Spleen (tissue), 11 donors: ENCODE measurements around the gene FAM20C. TPM values are rescaled to one million over a fixed set of nuclear protein-coding genes. Genes with fewer than 3 reads are reported as not detected.

Experiments
- DNase-seq: peaks from one replicate; pipeline ENCODE4 v3.0.0-alpha.2; 2020
- H3K27ac ChIP-seq, 8 donors: fragments of 200-600 bp; sonication (generic) in 7 of 8; 1 replicate in 4 of 8; 2 replicates in 4 of 8; pipeline versions ENCODE4 v1.5.0 to v1.8.0; 2016 to 2021; ENCODE audit warnings: inconsistent platforms in 4 of 8, mild to moderate bottlenecking in 4 of 8, moderate library complexity in 1 of 8
- H3K27me3 ChIP-seq, 7 donors: fragments of 200-600 bp; sonication (generic) in 6 of 7; replicated peaks in 1 of 7; 1 replicate in 4 of 7; 2 replicates in 3 of 7; pipeline versions ENCODE4 v1.5.0 to v1.8.0; 2016 to 2021; ENCODE audit warnings: inconsistent platforms in 3 of 7, mild to moderate bottlenecking in 1 of 7
- H3K36me3 ChIP-seq, 6 donors: fragments of 200-600 bp; sonication (generic) in 5 of 6; 1 replicate in 4 of 6; 2 replicates in 2 of 6; pipeline versions ENCODE4 v1.5.0 to v1.8.0; 2016 to 2021; ENCODE audit warnings: inconsistent platforms in 2 of 6
- H3K4me1 ChIP-seq, 6 donors: fragments of 200-600 bp; sonication (generic) in 5 of 6; 1 replicate in 3 of 6; 2 replicates in 3 of 6; pipeline versions ENCODE4 v1.5.0 to v1.8.0; 2016 to 2021; ENCODE audit warnings: inconsistent platforms in 3 of 6
- H3K4me3 ChIP-seq, 8 donors: fragments of 200-600 bp; sonication (generic) in 7 of 8; 1 replicate in 4 of 8; 2 replicates in 4 of 8; pipeline versions ENCODE4 v1.5.0 to v1.8.0; 2016 to 2021; ENCODE audit warnings: inconsistent platforms in 4 of 8, mild to moderate bottlenecking in 4 of 8, moderate library complexity in 2 of 8
- H3K9me3 ChIP-seq, 8 donors: fragments of 200-600 bp; sonication (generic) in 7 of 8; 1 replicate in 4 of 8; 2 replicates in 4 of 8; pipeline versions ENCODE4 v1.5.0 to v1.8.0; 2016 to 2021; ENCODE audit warnings: inconsistent platforms in 4 of 8
- POLR2A ChIP-seq, 3 donors: fragments of 450-650 bp; IDR thresholded peaks; one replicate each; pipeline ENCODE4 v1.5.1; 2017; ENCODE audit warnings: antibody characterized with exemption in 3 of 3, mild to moderate bottlenecking in 1 of 3
- POLR2AphosphoS5 ChIP-seq, 3 donors: sonication (generic); formaldehyde crosslinking; IDR thresholded peaks; one replicate each; pipeline ENCODE4 v1.5.1; 2017; ENCODE audit warnings: antibody characterized with exemption in 3 of 3
- WGBS, 5 donors: extraction: QIAGEN DNeasy Blood & Tissue Kit in 3 of 5; methylation state at CpG; one replicate each; pipeline versions ENCODE4 v1.1.5 to v1.1.7; 2013 to 2018; 5-methylcytosine and 5-hydroxymethylcytosine counted together
- intact Hi-C: fragments of 100-400 bp; cut with DNase I; formaldehyde crosslinking; loops from one replicate; pipeline ENCODE4 v1.15.0; 2023; ENCODE audit warnings: low total_unique reads
- polyA plus RNA-seq, 3 donors: library from polyadenylated mRNA; stranded (reverse); fragments of 200-250 nt; gene quantifications; one replicate each; pipeline ENCODE4 v1.2.1, GENCODE V29; 2013
- total RNA-seq, 7 donors: library from RNA; depleted of rRNA in 3 of 7; stranded (reverse); fragments of >200 nt in 3 of 7; fragmentation: NEBNext Ultra II Directional in 4 of 7; extraction: Animal tissue kit (Norgen Biotek cat#: 25700) in 4 of 7; gene quantifications; one replicate each; pipeline versions ENCODE4 v1.1.0 to v1.2.1, GENCODE V29; 2016 to 2021
- TF ChIP-seq, protein P1 (sequence below), 11 experiments: fragments of 200-600 bp in 7 of 11; fragments of 450-650 bp in 4 of 11; sonication (generic) in 4 of 11; IDR thresholded peaks in 8 of 11; conservative IDR thresholded peaks in 3 of 11; 1 replicate in 7 of 11; 2 replicates in 4 of 11; pipeline versions ENCODE4 v1.4.0 to v1.8.0; 2016 to 2021; ENCODE audit warnings: antibody characterized with exemption in 11 of 11, inconsistent platforms in 4 of 11, mild to moderate bottlenecking in 1 of 11
- donor health status: healthy with polysubstance abuse.
- donor health status: DM: no; HTN: no; CAD: no; lungs with moderate emphysema.
- donor health status: DM: no; HTN: no; CAD: no.
- donor health status: Bipolar disorder and iron deficiency.
- donor health status: healthy.
- donor health status: DM: no; HTN: no; CAD: no.
- donor health status: DM: yes; HTN: yes; CAD: no.

FAM20C gene
- total and polyA plus RNA-seq, 10 donors: 6.9 to 27.3 (median 14.6) TPM

DNA sequence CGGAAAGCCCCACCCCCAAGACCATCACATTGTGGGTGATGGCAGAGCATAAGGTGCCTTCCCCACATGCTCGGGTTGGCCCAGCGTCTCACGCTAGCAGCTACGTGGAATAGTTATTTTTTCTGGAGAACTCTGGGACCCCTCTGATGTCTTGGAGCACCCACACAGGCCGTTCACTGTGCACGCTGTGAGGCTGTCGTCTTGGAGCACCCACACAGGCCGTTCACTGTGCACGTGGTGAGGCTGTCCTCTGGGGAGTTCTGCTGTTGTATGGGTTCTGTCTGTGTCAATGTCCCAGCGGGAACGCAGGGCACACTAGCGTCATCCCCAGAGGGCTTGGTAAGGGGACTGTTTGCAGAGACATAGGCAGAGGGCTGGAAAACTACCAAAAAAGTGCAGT, 38.8 kb upstream of the FAM20C start:
- no peak overlapping the region for H3K4me3 ChIP-seq
- no peaks in the 10 kb centered on the region for H3K36me3 ChIP-seq
- intact Hi-C loops: no loop called here
- 86 to 97% (median 92%) methylated on average over 12 to 13 of the region's 13 CpGs for WGBS, 5 donors
- peak; percentile 64 for DNase-seq
- no peaks in the 10 kb centered on the region for H3K27me3 ChIP-seq
- no peak overlapping the region for H3K27ac ChIP-seq
- H3K4me1 ChIP-seq: peaks cover 6 to 24% (median 14%) of the 10 kb centered on the region in 6 donors
- no peaks in the 10 kb centered on the region for H3K9me3 ChIP-seq
- TF ChIP-seq POLR2A (IDR thresholded peaks at IDR 0.05) (no peak), POLR2AphosphoS5 (IDR thresholded peaks at IDR 0.05) (no peak)
- TF ChIP-seq, protein P1, sequence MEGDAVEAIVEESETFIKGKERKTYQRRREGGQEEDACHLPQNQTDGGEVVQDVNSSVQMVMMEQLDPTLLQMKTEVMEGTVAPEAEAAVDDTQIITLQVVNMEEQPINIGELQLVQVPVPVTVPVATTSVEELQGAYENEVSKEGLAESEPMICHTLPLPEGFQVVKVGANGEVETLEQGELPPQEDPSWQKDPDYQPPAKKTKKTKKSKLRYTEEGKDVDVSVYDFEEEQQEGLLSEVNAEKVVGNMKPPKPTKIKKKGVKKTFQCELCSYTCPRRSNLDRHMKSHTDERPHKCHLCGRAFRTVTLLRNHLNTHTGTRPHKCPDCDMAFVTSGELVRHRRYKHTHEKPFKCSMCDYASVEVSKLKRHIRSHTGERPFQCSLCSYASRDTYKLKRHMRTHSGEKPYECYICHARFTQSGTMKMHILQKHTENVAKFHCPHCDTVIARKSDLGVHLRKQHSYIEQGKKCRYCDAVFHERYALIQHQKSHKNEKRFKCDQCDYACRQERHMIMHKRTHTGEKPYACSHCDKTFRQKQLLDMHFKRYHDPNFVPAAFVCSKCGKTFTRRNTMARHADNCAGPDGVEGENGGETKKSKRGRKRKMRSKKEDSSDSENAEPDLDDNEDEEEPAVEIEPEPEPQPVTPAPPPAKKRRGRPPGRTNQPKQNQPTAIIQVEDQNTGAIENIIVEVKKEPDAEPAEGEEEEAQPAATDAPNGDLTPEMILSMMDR (IDR thresholded peaks at IDR 0.05 in 8 of 11, conservative IDR thresholded peaks at IDR 0.05 in 3 of 11): no peak

DNA sequence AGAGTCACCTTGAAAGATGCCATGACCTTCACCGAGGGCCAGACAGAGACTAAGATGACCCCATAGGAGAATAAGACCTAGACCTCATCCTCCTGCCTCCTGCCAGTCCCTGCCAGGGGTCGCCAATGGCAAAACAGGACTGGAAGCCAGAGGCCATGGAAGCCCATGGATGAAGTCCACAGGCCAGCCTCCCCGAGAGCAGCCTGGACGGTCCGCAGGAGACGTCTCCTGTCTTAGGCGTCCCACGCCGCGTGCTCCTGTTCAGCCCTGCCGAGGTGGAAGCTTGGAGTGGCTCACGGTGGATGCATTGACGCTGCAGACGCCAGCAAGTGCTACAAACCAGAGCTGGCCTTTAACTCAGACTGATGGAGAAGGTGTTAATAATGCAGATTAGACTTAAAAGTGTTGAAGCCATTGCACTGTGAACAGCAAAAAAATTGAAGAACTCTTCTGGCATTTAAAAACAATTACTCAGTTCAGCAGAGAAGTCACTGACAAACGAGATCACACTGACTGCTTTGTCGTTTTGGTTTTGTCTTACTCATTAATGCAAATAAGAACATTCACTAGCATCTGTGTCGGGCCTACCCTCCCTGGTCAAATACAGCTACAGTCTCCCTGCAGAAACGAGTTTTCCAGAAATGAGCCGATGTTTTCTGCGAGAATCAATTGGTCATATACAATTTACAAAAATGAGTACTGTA, 38.1 kb upstream of the FAM20C start:
- no peak for TF ChIP-seq POLR2A (IDR thresholded peaks at IDR 0.05)
- TF ChIP-seq, protein P1 (IDR thresholded peaks at IDR 0.05 in 8 of 11, conservative IDR thresholded peaks at IDR 0.05 in 3 of 11): no peak
- TF ChIP-seq POLR2AphosphoS5 (IDR thresholded peaks at IDR 0.05): no peak
- WGBS, 5 donors: 79 to 91% (median 90%) methylated on average over 15 to 20 of the region's 20 CpGs
- Histone ChIP-seq H3K27me3 (no peaks in the 10 kb centered on the region), H3K4me1 (peaks cover 6 to 20% (median 13%) of the 10 kb centered on the region in 6 donors), H3K9me3 (no peaks in the 10 kb centered on the region), H3K4me3 (no peak overlapping the region), H3K27ac (no peak overlapping the region), H3K36me3 (no peaks in the 10 kb centered on the region)
- intact Hi-C loops: no loop called here
- peak; percentile 76 for DNase-seq

DNA sequence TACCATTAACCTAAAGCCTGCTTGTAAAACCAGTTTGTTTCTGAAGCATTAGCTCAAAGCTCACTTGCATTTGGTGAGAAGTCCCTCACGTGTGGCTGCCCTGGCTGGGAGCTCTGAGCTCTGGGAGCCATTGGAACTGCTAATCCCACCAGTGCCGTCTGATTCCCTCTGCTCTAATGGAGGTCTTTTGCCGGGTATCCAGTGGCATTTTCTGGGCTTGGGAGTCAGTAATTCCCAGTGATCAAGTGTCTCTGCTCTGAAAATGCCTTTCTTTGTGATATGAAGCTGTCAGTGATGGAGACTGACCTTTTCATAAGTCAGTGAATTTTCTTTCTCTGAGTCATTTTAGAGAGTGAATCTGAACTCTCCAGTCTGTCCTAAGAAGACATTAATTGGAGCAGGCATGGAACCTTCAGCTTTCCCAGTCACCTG, 36.9 kb upstream of the FAM20C start:
- peak; percentile 36 for DNase-seq
- no peaks in the 10 kb centered on the region for H3K27me3 ChIP-seq
- intact Hi-C loops: no loop called here
- no peaks in the 10 kb centered on the region for H3K9me3 ChIP-seq
- 72 to 89% (median 86%) methylated on average over 3 of the region's 3 CpGs for WGBS, 5 donors
- H3K36me3 ChIP-seq: no peaks in the 10 kb centered on the region
- no peak overlapping the region for H3K4me3 ChIP-seq
- H3K27ac ChIP-seq: no peak overlapping the region
- peaks cover under 1 to 10% (median 4%) of the 10 kb centered on the region in 6 donors for H3K4me1 ChIP-seq
- TF ChIP-seq POLR2A (IDR thresholded peaks at IDR 0.05) (no peak), POLR2AphosphoS5 (IDR thresholded peaks at IDR 0.05) (no peak)
- TF ChIP-seq, protein P1 (IDR thresholded peaks at IDR 0.05 in 8 of 11, conservative IDR thresholded peaks at IDR 0.05 in 3 of 11): no peak

DNA sequence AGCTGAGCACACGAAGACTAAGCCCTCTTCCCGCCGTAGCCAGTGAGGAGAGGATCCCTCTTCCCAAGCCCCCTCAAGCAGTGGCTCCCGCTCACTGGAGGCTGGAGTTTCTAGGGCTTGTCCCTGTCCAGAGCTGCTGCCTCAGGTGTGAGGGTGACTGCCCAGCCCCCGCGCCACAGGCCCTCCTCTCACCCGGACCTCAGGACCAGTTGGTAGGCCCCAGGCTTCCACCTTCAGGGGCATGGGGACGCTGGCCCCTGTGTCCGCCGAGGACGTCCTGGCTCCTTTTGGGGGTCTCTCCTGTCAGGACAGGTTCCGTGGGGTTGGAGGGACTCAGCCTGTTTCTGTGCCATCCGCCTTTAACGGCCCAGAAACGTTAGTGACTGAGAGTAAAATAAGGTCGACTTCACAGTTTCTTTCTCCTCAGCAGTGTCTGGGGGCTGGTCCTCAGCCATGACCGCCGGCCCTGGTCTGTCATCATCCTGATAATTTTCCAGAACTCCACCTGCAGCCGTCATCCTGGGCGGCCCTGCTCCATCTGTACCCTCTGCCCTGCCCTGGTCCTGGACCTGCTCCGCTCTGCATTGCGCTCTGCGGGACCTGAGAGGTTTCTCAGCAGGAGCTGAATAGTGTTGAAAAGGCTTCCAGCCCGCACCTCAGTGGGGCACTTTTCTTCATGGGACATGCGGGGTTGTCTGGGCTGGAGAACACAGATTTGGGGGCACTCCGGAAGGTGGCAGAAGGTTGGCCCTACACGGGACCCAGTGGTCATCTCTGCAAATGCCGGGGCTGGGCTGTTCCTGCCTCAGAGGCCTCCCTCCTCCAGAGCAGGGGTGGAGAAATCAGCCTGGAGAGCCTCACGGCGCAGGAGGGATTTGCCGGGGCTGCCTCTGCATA, 36.0 kb upstream of the FAM20C start:
- Histone ChIP-seq H3K9me3 (no peaks in the 10 kb centered on the region), H3K36me3 (no peaks in the 10 kb centered on the region), H3K27ac (no peak overlapping the region), H3K4me3 (no peak overlapping the region), H3K27me3 (peaks cover 0 to 1% (median 0%) of the 10 kb centered on the region in 7 donors), H3K4me1 (peaks cover 0 to 1% (median 0%) of the 10 kb centered on the region in 6 donors)
- intact Hi-C loops: no loop called here
- WGBS, 5 donors: 78 to 92% (median 87%) methylated on average over 29 to 31 of the region's 31 CpGs
- peak; percentile 72 for DNase-seq
- TF ChIP-seq, protein P1 (IDR thresholded peaks at IDR 0.05 in 8 of 11, conservative IDR thresholded peaks at IDR 0.05 in 3 of 11): no peak
- TF ChIP-seq POLR2A (IDR thresholded peaks at IDR 0.05) (no peak), POLR2AphosphoS5 (IDR thresholded peaks at IDR 0.05) (no peak)
